Uterus (tissue), 2 donors: ENCODE measurements around the gene F10.

Experiments used
- POLR2A ChIP-seq, 2 donors: fragments of 450-650 bp; IDR thresholded peaks; one replicate each; pipeline ENCODE4 v1.6.1; 2016; ENCODE audit warnings: antibody characterized with exemption in 2 of 2, mild to moderate bottlenecking in 1 of 2, moderate library complexity in 1 of 2
- TF ChIP-seq, protein P1 (sequence below), 4 experiments: fragments of 200-600 bp in 2 of 4; fragments of 450-650 bp in 2 of 4; sonication (generic) in 2 of 4; IDR thresholded peaks; one replicate each; pipeline ENCODE4 v1.5.1; 2016 to 2019; ENCODE audit warnings: antibody characterized with exemption in 4 of 4, mild to moderate bottlenecking in 2 of 4, moderate library complexity in 1 of 4

- TF ChIP-seq, protein P1, sequence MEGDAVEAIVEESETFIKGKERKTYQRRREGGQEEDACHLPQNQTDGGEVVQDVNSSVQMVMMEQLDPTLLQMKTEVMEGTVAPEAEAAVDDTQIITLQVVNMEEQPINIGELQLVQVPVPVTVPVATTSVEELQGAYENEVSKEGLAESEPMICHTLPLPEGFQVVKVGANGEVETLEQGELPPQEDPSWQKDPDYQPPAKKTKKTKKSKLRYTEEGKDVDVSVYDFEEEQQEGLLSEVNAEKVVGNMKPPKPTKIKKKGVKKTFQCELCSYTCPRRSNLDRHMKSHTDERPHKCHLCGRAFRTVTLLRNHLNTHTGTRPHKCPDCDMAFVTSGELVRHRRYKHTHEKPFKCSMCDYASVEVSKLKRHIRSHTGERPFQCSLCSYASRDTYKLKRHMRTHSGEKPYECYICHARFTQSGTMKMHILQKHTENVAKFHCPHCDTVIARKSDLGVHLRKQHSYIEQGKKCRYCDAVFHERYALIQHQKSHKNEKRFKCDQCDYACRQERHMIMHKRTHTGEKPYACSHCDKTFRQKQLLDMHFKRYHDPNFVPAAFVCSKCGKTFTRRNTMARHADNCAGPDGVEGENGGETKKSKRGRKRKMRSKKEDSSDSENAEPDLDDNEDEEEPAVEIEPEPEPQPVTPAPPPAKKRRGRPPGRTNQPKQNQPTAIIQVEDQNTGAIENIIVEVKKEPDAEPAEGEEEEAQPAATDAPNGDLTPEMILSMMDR (IDR thresholded peaks at IDR 0.05), result no peak
- no peak for TF ChIP-seq POLR2A (IDR thresholded peaks at IDR 0.05)
Observed at GRCh38 chr13:113150550-113151365, 28.2 kb downstream of the F10 start.
